GM12878 (cell line): ENCODE results near the gene PCK2. TPM values are rescaled to one million over a fixed set of nuclear protein-coding genes. Genes with fewer than 3 reads are reported as not detected.

Source experiments
- CHD1 ChIP-seq: IDR thresholded peaks from 2 replicates; pipeline ENCODE4 v1.6.1; 2012; ENCODE audit warnings: low read depth, low read length, improper control_type of control experiment
- EP300 ChIP-seq, 2 experiments: fragments of 150-350 bp in 1 of 2; IDR thresholded peaks; 2 replicates each; pipeline ENCODE4 v1.6.1; 2011 to 2012; ENCODE audit warnings: low read depth in 2 of 2, low read length in 2 of 2, borderline replicate concordance in 1 of 2, improper control_type of control experiment in 1 of 2, inconsistent platforms in 1 of 2; ENCODE audit not compliant: control insufficient read depth in 1 of 2
- HDAC2 ChIP-seq: fragments of 200-600 bp; sonication (generic); IDR thresholded peaks from 2 replicates; pipeline ENCODE4 v1.6.1; 2017
- JUND ChIP-seq: IDR thresholded peaks from 2 replicates; pipeline ENCODE4 v1.6.1; 2012; ENCODE audit warnings: low read depth, mild to moderate bottlenecking, low read length, improper control_type of control experiment, moderate library complexity
- MEF2A ChIP-seq: IDR thresholded peaks from 2 replicates; pipeline ENCODE4 v1.6.1; 2011; ENCODE audit warnings: low read depth, mild to moderate bottlenecking, low read length, moderate library complexity; ENCODE audit not compliant: insufficient read depth
- MLLT1 ChIP-seq: fragments of 450-650 bp; IDR thresholded peaks from 2 replicates; pipeline ENCODE4 v1.6.1; 2016; ENCODE audit warnings: mild to moderate bottlenecking
- NFYB ChIP-seq: IDR thresholded peaks from 2 replicates; pipeline ENCODE4 v1.6.1; 2011; ENCODE audit warnings: low read depth, mild to moderate bottlenecking, low read length, improper control_type of control experiment, moderate library complexity; ENCODE audit not compliant: insufficient read depth
- SMARCA5 ChIP-seq: fragments of 450-650 bp; IDR thresholded peaks from 2 replicates; pipeline ENCODE4 v1.6.1; 2017; ENCODE audit warnings: mild to moderate bottlenecking
- SREBF1 ChIP-seq: IDR thresholded peaks from 2 replicates; pipeline ENCODE4 v1.6.1; 2012; ENCODE audit warnings: mild to moderate bottlenecking, low read length
- TARDBP ChIP-seq: IDR thresholded peaks from 2 replicates; pipeline ENCODE4 v1.6.1; 2016; ENCODE audit warnings: borderline replicate concordance
- YBX1 ChIP-seq: fragments of 450-650 bp; IDR thresholded peaks from 2 replicates; pipeline ENCODE4 v1.6.1; 2016; ENCODE audit warnings: antibody characterized with exemption
- ZSCAN29 ChIP-seq: fragments of 450-650 bp; IDR thresholded peaks from 2 replicates; pipeline ENCODE4 v1.6.1; 2017; ENCODE audit warnings: mild to moderate bottlenecking, moderate library complexity
- ZZZ3 ChIP-seq: IDR thresholded peaks from 2 replicates; pipeline ENCODE4 v1.6.1; 2011; ENCODE audit warnings: low read depth; ENCODE audit not compliant: control insufficient read depth, insufficient read length
- polyA plus RNA-seq, 11 experiments: library from polyadenylated mRNA; depleted of rRNA in 4 of 11; unstranded in 6 of 11; stranded (reverse) in 5 of 11; fragments of >200 nt; fragmentation: Nextera tagmentation in 4 of 11; fragmentation: Illumina TruSeq in 1 of 11; extraction: Ambion mirVana in 4 of 11; extraction: Trizol in 1 of 11; gene quantifications; 1 replicate in 1 of 11; 2 replicates in 10 of 11; pipeline versions ENCODE4 v1.2.1 to v1.2.3, GENCODE V29; 2011 to 2016; ENCODE audit warnings: inconsistent platforms in 2 of 11, missing spikeins in 2 of 11, low read depth in 1 of 11
- total RNA-seq, 4 experiments: library from RNA; depleted of rRNA in 3 of 4; stranded (reverse); fragments of >200 nt in 3 of 4; fragmentation: Illumina TruSeq in 1 of 4; extraction: Trizol in 1 of 4; gene quantifications; 2 replicates each; pipeline versions ENCODE4 v1.2.1 to v1.2.3, GENCODE V29; 2013 to 2021
- TF ChIP-seq, protein P1 (sequence below): fragments of 150-350 bp; IDR thresholded peaks from 2 replicates; pipeline ENCODE4 v1.6.1; 2016; ENCODE audit warnings: low read depth, low read length
- TF ChIP-seq, protein P2 (sequence below), 3 experiments: IDR thresholded peaks in 2 of 3; conservative IDR thresholded peaks in 1 of 3; 2 replicates each; pipeline ENCODE4 v1.5.1; 2011; ENCODE audit warnings: low read depth in 3 of 3, low read length in 3 of 3, mild to moderate bottlenecking in 3 of 3, control low read depth in 2 of 3, moderate library complexity in 2 of 3, inconsistent platforms in 1 of 3, mixed read lengths in 1 of 3; ENCODE audit not compliant: control insufficient read depth in 2 of 3, insufficient read depth in 1 of 3; ENCODE audit errors: extremely low read depth in 1 of 3
- TF ChIP-seq, protein P3 (sequence below): fragments of 450-650 bp; IDR thresholded peaks from 2 replicates; pipeline ENCODE4 v1.6.1; 2016; ENCODE audit warnings: mild to moderate bottlenecking, moderate library complexity, borderline replicate concordance

Gene PCK2
- total and polyA plus RNA-seq, 10 of the 15 experiments (the other 5 are each of a cell fraction or from before 2014, with no cell fraction given), result 6.6 to 110 (median 44.6) TPM

DNA sequence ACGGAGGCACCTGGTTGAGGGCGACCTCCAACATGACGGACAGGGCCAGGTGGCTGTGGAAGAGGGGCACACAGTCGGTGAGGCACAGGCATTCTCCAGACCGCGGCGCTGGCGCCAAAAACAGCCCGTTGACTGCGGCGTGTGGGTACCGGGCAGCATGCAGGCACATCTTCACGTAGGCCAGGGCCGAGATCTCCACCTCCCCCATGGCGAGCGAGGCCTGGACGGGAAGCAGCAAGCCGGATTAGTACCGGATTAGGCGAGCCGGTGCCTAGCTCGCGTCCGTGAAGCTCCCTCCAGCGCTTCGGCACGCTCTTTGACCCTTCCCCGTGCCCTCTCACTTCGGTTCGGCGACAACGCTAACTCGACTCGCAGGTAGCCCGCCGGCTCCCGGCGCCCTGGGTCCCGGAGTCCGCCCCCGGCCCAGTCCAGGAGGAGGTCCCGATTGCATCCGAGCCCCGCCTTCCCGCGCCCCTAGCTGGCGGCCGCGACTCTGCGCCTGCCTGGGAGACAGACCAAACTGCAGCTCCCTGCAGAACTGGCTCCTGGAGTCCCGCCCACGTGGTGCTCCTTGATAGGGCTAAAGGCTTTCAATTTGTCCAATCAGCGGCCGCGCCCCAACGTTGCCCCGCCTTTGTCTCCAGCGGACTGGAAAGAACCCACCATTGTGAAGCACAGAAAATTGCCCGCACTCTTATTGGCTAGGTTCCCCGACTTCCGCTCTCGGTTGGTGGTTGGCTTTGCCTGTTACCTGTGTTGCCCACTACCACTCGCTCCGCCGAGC is 47.2 kb downstream of the PCK2 start, which contains the start of gene EMC9 (continued):
- TF ChIP-seq SMARCA5, result peak; percentile 84; the same call in 1 of the 2 replicates
- TF ChIP-seq, protein P1, sequence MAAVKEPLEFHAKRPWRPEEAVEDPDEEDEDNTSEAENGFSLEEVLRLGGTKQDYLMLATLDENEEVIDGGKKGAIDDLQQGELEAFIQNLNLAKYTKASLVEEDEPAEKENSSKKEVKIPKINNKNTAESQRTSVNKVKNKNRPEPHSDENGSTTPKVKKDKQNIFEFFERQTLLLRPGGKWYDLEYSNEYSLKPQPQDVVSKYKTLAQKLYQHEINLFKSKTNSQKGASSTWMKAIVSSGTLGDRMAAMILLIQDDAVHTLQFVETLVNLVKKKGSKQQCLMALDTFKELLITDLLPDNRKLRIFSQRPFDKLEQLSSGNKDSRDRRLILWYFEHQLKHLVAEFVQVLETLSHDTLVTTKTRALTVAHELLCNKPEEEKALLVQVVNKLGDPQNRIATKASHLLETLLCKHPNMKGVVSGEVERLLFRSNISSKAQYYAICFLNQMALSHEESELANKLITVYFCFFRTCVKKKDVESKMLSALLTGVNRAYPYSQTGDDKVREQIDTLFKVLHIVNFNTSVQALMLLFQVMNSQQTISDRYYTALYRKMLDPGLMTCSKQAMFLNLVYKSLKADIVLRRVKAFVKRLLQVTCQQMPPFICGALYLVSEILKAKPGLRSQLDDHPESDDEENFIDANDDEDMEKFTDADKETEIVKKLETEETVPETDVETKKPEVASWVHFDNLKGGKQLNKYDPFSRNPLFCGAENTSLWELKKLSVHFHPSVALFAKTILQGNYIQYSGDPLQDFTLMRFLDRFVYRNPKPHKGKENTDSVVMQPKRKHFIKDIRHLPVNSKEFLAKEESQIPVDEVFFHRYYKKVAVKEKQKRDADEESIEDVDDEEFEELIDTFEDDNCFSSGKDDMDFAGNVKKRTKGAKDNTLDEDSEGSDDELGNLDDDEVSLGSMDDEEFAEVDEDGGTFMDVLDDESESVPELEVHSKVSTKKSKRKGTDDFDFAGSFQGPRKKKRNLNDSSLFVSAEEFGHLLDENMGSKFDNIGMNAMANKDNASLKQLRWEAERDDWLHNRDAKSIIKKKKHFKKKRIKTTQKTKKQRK, result peak; percentile 67
- TF ChIP-seq HDAC2, result no peak
- peak; percentile 100 for TF ChIP-seq MLLT1
- TF ChIP-seq ZZZ3, result no peak
- TF ChIP-seq YBX1, result no peak
- TF ChIP-seq, protein P2, sequence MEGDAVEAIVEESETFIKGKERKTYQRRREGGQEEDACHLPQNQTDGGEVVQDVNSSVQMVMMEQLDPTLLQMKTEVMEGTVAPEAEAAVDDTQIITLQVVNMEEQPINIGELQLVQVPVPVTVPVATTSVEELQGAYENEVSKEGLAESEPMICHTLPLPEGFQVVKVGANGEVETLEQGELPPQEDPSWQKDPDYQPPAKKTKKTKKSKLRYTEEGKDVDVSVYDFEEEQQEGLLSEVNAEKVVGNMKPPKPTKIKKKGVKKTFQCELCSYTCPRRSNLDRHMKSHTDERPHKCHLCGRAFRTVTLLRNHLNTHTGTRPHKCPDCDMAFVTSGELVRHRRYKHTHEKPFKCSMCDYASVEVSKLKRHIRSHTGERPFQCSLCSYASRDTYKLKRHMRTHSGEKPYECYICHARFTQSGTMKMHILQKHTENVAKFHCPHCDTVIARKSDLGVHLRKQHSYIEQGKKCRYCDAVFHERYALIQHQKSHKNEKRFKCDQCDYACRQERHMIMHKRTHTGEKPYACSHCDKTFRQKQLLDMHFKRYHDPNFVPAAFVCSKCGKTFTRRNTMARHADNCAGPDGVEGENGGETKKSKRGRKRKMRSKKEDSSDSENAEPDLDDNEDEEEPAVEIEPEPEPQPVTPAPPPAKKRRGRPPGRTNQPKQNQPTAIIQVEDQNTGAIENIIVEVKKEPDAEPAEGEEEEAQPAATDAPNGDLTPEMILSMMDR (IDR thresholded peaks at IDR 0.05 in 2 of 3, conservative IDR thresholded peaks at IDR 0.05 in 1 of 3; ENCODE audit: control insufficient read depth in 2 of 3, extremely low read depth in 1 of 3, insufficient read depth in 1 of 3, low read depth in 3 of 3, low read length in 3 of 3), result peak in 2 of 3 experiments; percentile 27 to 35; a peak in 4 of 6 replicates
- no peak for TF ChIP-seq MEF2A
- no peak for TF ChIP-seq ZSCAN29
- TF ChIP-seq SREBF1, result no peak
- no peak for TF ChIP-seq JUND
- TF ChIP-seq, protein P3, sequence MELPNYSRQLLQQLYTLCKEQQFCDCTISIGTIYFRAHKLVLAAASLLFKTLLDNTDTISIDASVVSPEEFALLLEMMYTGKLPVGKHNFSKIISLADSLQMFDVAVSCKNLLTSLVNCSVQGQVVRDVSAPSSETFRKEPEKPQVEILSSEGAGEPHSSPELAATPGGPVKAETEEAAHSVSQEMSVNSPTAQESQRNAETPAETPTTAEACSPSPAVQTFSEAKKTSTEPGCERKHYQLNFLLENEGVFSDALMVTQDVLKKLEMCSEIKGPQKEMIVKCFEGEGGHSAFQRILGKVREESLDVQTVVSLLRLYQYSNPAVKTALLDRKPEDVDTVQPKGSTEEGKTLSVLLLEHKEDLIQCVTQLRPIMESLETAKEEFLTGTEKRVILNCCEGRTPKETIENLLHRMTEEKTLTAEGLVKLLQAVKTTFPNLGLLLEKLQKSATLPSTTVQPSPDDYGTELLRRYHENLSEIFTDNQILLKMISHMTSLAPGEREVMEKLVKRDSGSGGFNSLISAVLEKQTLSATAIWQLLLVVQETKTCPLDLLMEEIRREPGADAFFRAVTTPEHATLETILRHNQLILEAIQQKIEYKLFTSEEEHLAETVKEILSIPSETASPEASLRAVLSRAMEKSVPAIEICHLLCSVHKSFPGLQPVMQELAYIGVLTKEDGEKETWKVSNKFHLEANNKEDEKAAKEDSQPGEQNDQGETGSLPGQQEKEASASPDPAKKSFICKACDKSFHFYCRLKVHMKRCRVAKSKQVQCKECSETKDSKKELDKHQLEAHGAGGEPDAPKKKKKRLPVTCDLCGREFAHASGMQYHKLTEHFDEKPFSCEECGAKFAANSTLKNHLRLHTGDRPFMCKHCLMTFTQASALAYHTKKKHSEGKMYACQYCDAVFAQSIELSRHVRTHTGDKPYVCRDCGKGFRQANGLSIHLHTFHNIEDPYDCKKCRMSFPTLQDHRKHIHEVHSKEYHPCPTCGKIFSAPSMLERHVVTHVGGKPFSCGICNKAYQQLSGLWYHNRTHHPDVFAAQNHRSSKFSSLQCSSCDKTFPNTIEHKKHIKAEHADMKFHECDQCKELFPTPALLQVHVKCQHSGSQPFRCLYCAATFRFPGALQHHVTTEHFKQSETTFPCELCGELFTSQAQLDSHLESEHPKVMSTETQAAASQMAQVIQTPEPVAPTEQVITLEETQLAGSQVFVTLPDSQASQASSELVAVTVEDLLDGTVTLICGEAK, result peak; percentile 79; the same call in 1 of the 2 replicates
- TF ChIP-seq TARDBP, result peak; percentile 30; the same call in 1 of the 2 replicates
- TF ChIP-seq EP300 (IDR thresholded peaks at IDR 0.05; ENCODE audit: borderline replicate concordance in 1 of 2, control insufficient read depth in 1 of 2, low read depth in 2 of 2, low read length in 2 of 2), result peak in 1 of 2 experiments; percentile 58; a peak in 2 of 4 replicates
- peak; percentile 93 for TF ChIP-seq NFYB
- no peak for TF ChIP-seq CHD1
